DND-41 (cell line): ENCODE results near the gene CENPP.

Experiments used
- EZH2 ChIP-seq: IDR thresholded peaks from 3 replicates; pipeline ENCODE4 v1.6.1; 2012; ENCODE audit warnings: borderline replicate concordance, low read depth, mild to moderate bottlenecking, moderate library complexity, low read length, inconsistent platforms; ENCODE audit not compliant: severe bottlenecking
- TF ChIP-seq, protein P1 (sequence below): IDR thresholded peaks from 2 replicates; pipeline ENCODE4 v1.5.1; 2012; ENCODE audit warnings: borderline replicate concordance, low read length, moderate library complexity, mild to moderate bottlenecking; ENCODE audit not compliant: poor library complexity, severe bottlenecking; ENCODE audit errors: extremely low read depth

DNA sequence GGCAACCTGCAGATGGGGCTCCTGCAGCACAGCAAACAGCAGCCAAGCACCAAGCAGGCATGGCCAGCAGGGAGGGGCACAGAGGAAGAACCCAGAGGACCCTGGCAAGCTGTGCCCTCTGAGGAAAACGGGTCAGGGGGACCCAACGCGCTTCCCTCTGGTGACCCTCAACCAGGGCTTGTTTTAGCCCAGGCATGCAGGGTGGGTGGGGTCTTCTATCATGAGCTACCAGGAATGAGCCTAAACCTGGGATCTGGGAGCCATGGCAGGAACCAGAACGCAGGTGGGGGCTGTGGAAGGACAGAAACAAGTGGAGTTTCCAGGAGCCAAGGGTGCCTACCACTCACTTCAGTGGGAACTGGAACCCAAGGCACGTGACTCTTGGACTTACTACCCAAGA, 323.3 kb downstream of the CENPP start:
- TF ChIP-seq, protein P1, sequence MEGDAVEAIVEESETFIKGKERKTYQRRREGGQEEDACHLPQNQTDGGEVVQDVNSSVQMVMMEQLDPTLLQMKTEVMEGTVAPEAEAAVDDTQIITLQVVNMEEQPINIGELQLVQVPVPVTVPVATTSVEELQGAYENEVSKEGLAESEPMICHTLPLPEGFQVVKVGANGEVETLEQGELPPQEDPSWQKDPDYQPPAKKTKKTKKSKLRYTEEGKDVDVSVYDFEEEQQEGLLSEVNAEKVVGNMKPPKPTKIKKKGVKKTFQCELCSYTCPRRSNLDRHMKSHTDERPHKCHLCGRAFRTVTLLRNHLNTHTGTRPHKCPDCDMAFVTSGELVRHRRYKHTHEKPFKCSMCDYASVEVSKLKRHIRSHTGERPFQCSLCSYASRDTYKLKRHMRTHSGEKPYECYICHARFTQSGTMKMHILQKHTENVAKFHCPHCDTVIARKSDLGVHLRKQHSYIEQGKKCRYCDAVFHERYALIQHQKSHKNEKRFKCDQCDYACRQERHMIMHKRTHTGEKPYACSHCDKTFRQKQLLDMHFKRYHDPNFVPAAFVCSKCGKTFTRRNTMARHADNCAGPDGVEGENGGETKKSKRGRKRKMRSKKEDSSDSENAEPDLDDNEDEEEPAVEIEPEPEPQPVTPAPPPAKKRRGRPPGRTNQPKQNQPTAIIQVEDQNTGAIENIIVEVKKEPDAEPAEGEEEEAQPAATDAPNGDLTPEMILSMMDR: no peak
- no peak for TF ChIP-seq EZH2
